Stomach (tissue), 9 donors: ENCODE measurements around the gene ZNF598. TPM values are rescaled to one million over a fixed set of nuclear protein-coding genes. Genes with fewer than 3 reads are reported as not detected.
A peak's percentile ranks its signal among the peaks of the same experiment; 100 is the strongest.

Experiments used
- DNase-seq, 2 donors: peaks; one replicate each; pipeline versions ENCODE4 v3.0.0 to v3.0.0-alpha.2; 2013 to 2019
- H3K27ac ChIP-seq, 5 donors: fragments of 200-600 bp in 4 of 5; sonication (generic) in 4 of 5; one replicate each; pipeline ENCODE4 v1.5.1; 2013 to 2019; ENCODE audit warnings: mild to moderate bottlenecking in 1 of 5, moderate library complexity in 1 of 5
- H3K27me3 ChIP-seq, 3 donors: fragments of 200-600 bp; sonication (generic); one replicate each; pipeline ENCODE4 v1.5.1; 2017 to 2019; ENCODE audit warnings: mixed run types in 1 of 3
- H3K36me3 ChIP-seq, 4 donors: fragments of 200-600 bp; sonication (generic); 1 replicate in 3 of 4; 2 replicates in 1 of 4; pipeline ENCODE4 v1.5.1; 2016 to 2019
- H3K4me1 ChIP-seq, 4 donors: fragments of 200-600 bp; sonication (generic); one replicate each; pipeline ENCODE4 v1.5.1; 2016 to 2019
- H3K4me3 ChIP-seq, 4 donors: fragments of 200-600 bp; sonication (generic) in 3 of 4; one replicate each; pipeline ENCODE4 v1.5.1; 2016 to 2019; ENCODE audit warnings: mild to moderate bottlenecking in 1 of 4
- H3K9me3 ChIP-seq, 4 donors: fragments of 200-600 bp; sonication (generic); one replicate each; pipeline ENCODE4 v1.5.1; 2016 to 2019
- EP300 ChIP-seq: sonication (generic); formaldehyde crosslinking; IDR thresholded peaks from one replicate; pipeline ENCODE4 v1.6.1; 2017; ENCODE audit warnings: antibody characterized with exemption
- POLR2A ChIP-seq, 4 donors: fragments of 450-650 bp; IDR thresholded peaks; one replicate each; pipeline ENCODE4 v1.6.1; 2016; ENCODE audit warnings: antibody characterized with exemption in 4 of 4, control low read depth in 2 of 4, mild to moderate bottlenecking in 1 of 4, moderate library complexity in 1 of 4
- POLR2AphosphoS5 ChIP-seq, 3 donors: sonication (generic); formaldehyde crosslinking; IDR thresholded peaks; one replicate each; pipeline ENCODE4 v1.6.1; 2016; ENCODE audit warnings: antibody characterized with exemption in 3 of 3
- WGBS, 5 donors: extraction: QIAGEN DNeasy Blood & Tissue Kit in 3 of 5; methylation state at CpG; one replicate each; pipeline versions ENCODE4 v1.1.5 to v1.1.7; 2013 to 2018; 5-methylcytosine and 5-hydroxymethylcytosine counted together
- intact Hi-C: fragments of 100-400 bp; cut with DNase I; formaldehyde crosslinking; loops from one replicate; pipeline ENCODE4 v1.15.1; 2023; ENCODE audit warnings: low total_unique reads
- polyA plus RNA-seq, 3 donors: library from polyadenylated mRNA; stranded (reverse); fragments of 200-250 nt; gene quantifications; one replicate each; pipeline ENCODE4 v1.2.3, GENCODE V29; 2013
- total RNA-seq, 5 donors: library from RNA; depleted of rRNA; stranded (reverse); fragments of >200 nt; gene quantifications; one replicate each; pipeline versions ENCODE4 v1.1.0 to v1.2.3, GENCODE V29; 2014 to 2016
- TF ChIP-seq, protein P1 (sequence below), 7 experiments: fragments of 450-650 bp in 4 of 7; fragments of 200-600 bp in 3 of 7; sonication (generic) in 3 of 7; IDR thresholded peaks; one replicate each; pipeline ENCODE4 v1.5.1; 2016 to 2019; ENCODE audit warnings: antibody characterized with exemption in 7 of 7, control low read depth in 2 of 7, mild to moderate bottlenecking in 1 of 7
- donor health status: healthy with polysubstance abuse.
- donor health status: Bipolar disorder and iron deficiency.
- donor health status: healthy.

The ZNF598 gene
- total and polyA plus RNA-seq, 8 donors = 16.3 to 86.2 (median 26.2) TPM

GRCh38 chr16:2045965-2046892 lies 36.6 kb upstream of the ZNF598 start:
- WGBS, 5 donors = 86 to 90% (median 88%) methylated on average over 21 of the region's 21 CpGs
- DNase-seq = no peak
- Histone ChIP-seq H3K9me3 (no peaks in the 10 kb centered on the region), H3K4me1 (peaks cover 48 to 77% (median 68%) of the 10 kb centered on the region in 4 donors), H3K27me3 (no peaks in the 10 kb centered on the region), H3K4me3 (peak overlapping the region; percentile 77 to 99 (median 98)), H3K27ac (peak overlapping the region in 4 of 5 donors; percentile 80 to 89 (median 82)), H3K36me3 (peaks cover 11 to 26% (median 15%) of the 10 kb centered on the region in 4 donors)
- TF ChIP-seq POLR2AphosphoS5 (IDR thresholded peaks at IDR 0.05) (no peak), EP300 (no peak), POLR2A (IDR thresholded peaks at IDR 0.05) (no peak)
- TF ChIP-seq, protein P1, sequence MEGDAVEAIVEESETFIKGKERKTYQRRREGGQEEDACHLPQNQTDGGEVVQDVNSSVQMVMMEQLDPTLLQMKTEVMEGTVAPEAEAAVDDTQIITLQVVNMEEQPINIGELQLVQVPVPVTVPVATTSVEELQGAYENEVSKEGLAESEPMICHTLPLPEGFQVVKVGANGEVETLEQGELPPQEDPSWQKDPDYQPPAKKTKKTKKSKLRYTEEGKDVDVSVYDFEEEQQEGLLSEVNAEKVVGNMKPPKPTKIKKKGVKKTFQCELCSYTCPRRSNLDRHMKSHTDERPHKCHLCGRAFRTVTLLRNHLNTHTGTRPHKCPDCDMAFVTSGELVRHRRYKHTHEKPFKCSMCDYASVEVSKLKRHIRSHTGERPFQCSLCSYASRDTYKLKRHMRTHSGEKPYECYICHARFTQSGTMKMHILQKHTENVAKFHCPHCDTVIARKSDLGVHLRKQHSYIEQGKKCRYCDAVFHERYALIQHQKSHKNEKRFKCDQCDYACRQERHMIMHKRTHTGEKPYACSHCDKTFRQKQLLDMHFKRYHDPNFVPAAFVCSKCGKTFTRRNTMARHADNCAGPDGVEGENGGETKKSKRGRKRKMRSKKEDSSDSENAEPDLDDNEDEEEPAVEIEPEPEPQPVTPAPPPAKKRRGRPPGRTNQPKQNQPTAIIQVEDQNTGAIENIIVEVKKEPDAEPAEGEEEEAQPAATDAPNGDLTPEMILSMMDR (IDR thresholded peaks at IDR 0.05) = no peak
- intact Hi-C loops = no loop called here

DNA sequence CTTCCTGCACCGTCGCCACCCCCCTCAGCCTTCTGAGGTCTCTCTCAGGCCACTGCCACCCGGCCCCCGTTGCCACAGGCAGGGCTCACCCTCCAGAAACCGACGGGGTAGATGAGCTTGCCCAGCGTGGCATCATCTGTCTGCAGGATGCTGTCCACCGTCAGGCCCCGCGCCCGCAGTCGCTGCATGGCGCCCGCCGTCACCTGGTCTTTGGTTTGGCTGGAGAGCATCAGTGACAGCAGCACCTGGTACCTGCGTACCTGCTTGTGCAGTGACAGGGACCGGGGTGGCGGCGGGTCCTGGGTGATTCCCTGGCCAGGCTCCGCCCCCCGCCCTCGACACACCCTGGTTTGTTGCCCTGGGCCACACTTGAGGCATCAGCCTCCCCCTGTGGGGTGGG lies 34.9 kb upstream of the ZNF598 start:
- no peak for DNase-seq
- Histone ChIP-seq H3K36me3 (peaks cover 0 to 14% (median 1%) of the 10 kb centered on the region in 4 donors), H3K4me3 (no peak overlapping the region), H3K27me3 (no peaks in the 10 kb centered on the region), H3K27ac (peak overlapping the region in 4 of 5 donors; percentile 26 to 95 (median 90)), H3K9me3 (no peaks in the 10 kb centered on the region), H3K4me1 (peaks cover 64 to 92% (median 85%) of the 10 kb centered on the region in 4 donors)
- 75 to 98% (median 89%) methylated on average over 18 to 22 of the region's 22 CpGs for WGBS, 5 donors
- TF ChIP-seq EP300 = no peak
- TF ChIP-seq, protein P1 (IDR thresholded peaks at IDR 0.05) = no peak
- TF ChIP-seq POLR2AphosphoS5 (IDR thresholded peaks at IDR 0.05) = no peak
- no peak for TF ChIP-seq POLR2A (IDR thresholded peaks at IDR 0.05)
- intact Hi-C loops = no loop called here

GRCh38 chr16:2043667-2044451 lies 34.2 kb upstream of the ZNF598 start:
- no peaks in the 10 kb centered on the region for H3K9me3 ChIP-seq
- TF ChIP-seq POLR2A (IDR thresholded peaks at IDR 0.05) = no peak
- TF ChIP-seq POLR2AphosphoS5 (IDR thresholded peaks at IDR 0.05) = peak in 2 of 3 donors; percentile 24 to 32
- no peak overlapping the region for H3K4me3 ChIP-seq
- peak overlapping the region; percentile 26 to 95 (median 88) for H3K27ac ChIP-seq
- peaks cover 68 to 92% (median 87%) of the 10 kb centered on the region in 4 donors for H3K4me1 ChIP-seq
- intact Hi-C loops = no loop called here
- peaks cover 0 to 14% (median 1%) of the 10 kb centered on the region in 4 donors for H3K36me3 ChIP-seq
- DNase-seq = peak; percentile 71 to 72
- WGBS, 5 donors = 45 to 75% (median 53%) methylated on average over 14 to 26 of the region's 26 CpGs
- no peaks in the 10 kb centered on the region for H3K27me3 ChIP-seq

- Histone ChIP-seq H3K9me3 (no peaks in the 10 kb centered on the region), H3K4me3 (no peak overlapping the region), H3K27ac (peak overlapping the region; percentile 26 to 95 (median 88)), H3K27me3 (no peaks in the 10 kb centered on the region), H3K4me1 (peaks cover 69 to 92% (median 87%) of the 10 kb centered on the region in 4 donors), H3K36me3 (peaks cover 0 to 14% (median 4%) of the 10 kb centered on the region in 4 donors)
- DNase-seq = no peak
- TF ChIP-seq, protein P1 (IDR thresholded peaks at IDR 0.05) = no peak
- TF ChIP-seq POLR2A (IDR thresholded peaks at IDR 0.05) (no peak), POLR2AphosphoS5 (IDR thresholded peaks at IDR 0.05) (no peak), EP300 (no peak)
- intact Hi-C loops = no loop called here
- 72 to 84% (median 75%) methylated on average over 5 to 11 of the region's 11 CpGs for WGBS, 5 donors
Measured at GRCh38 chr16:2042986-2043666, 33.5 kb upstream of the ZNF598 start.
